Stimulated activated CD8-positive, alpha-beta memory T cell treated with anti-CD3 and anti-CD28 coated beads, Interleukin-4, amount 100 ng/mL, for 48 hours (primary cell): ENCODE measurements around the gene PAIP1.
"Not testable (repeated sequence)": the region's sequence is repeated elsewhere in the genome, so short reads cannot be mapped to it uniquely, and the experiment has no call there.

ENCODE experiments used
- DNase-seq: peaks from one replicate; pipeline ENCODE4 v3.0.0-alpha.2; 2020

The PAIP1 gene, protein sequence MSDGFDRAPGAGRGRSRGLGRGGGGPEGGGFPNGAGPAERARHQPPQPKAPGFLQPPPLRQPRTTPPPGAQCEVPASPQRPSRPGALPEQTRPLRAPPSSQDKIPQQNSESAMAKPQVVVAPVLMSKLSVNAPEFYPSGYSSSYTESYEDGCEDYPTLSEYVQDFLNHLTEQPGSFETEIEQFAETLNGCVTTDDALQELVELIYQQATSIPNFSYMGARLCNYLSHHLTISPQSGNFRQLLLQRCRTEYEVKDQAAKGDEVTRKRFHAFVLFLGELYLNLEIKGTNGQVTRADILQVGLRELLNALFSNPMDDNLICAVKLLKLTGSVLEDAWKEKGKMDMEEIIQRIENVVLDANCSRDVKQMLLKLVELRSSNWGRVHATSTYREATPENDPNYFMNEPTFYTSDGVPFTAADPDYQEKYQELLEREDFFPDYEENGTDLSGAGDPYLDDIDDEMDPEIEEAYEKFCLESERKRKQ

GRCh38 chr5:43556857-43557542 lies at the start of gene PAIP1:
Gene PAIP1, minus strand, starts transcription at chr5:43557077. Its CDS starts 231 bp downstream, at chr5:43556846.
- peak; percentile 87 for DNase-seq

DNA sequence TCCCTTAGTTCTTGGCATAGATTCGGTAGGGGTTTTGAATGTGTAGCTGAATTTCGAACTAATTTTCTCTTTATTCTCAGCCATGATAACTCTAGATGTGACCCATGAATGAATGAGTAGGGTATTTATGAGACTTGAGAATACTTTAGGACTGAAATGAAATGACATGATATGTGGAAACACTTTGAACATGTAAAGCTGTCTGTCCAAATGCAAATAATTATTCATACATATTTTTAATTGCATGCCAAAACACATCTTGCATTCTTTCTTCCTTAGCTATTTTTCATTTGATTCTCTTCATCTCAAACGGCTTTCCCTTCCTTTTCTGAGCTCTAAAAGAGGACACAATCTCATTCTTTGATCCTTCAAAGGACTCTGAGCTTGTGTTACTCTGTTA lies 49.5 kb upstream of the PAIP1 start:
- no peak for DNase-seq

GRCh38 chr5:43604699-43605098 lies 47.8 kb upstream of the PAIP1 start:
- no peak for DNase-seq

- DNase-seq, result peak; percentile 79
Observed at GRCh38 chr5:43603344-43604217, 46.7 kb upstream of the PAIP1 start.

- peak; percentile 85 for DNase-seq
Observed at GRCh38 chr5:43602461-43603343, 45.8 kb upstream of the PAIP1 start, which contains the start of gene NNT. Gene NNT, plus strand, starts transcription at chr5:43603180. Its CDS starts 6,016 bp downstream, at chr5:43609196.

DNA sequence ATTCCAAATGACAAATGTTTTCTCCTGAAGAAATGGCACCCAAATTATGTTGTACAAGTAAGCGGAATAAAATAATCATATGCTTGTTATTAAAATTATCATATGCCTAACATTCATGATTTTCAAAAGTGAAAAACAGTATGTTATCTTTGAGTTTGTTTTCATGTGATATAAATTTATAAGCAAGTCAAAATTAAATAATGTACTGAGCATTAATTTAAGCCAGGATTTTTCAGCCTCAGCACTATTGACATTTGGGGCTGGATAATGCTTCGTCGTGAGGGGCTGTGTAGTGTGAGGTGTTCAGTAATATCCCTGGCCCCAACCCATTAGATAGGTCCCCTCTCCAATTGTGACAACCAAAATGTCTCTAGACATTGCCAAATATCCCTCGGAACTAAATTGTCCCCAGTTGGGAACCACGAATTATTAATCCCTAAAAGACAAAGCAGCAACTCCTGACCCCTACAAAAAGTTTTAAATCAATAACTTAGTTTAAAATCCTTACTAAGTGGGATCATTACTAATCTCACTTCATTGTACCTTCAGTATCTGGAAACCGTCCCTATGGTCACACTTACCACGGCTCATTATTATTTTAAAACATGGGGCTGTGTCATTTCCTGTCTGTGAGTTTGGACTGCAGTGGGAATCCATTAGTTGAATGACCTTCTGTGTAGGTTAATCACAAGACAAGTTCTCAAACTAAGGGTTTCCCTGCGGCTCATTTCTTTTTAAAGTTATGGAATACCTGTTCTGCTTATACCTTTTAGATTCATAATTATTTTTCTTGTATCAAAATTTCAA lies 44.8 kb upstream of the PAIP1 start:
- DNase-seq, result no peak

GRCh38 chr5:43598927-43599326 lies 42.0 kb upstream of the PAIP1 start:
- not testable (repeated sequence) for DNase-seq

GRCh38 chr5:43592363-43592762 lies 35.5 kb upstream of the PAIP1 start:
- no peak for DNase-seq

GRCh38 chr5:43590700-43591099 lies 33.8 kb upstream of the PAIP1 start:
- DNase-seq, result no peak

GRCh38 chr5:43589310-43589709 lies 32.4 kb upstream of the PAIP1 start:
- DNase-seq, result no peak

GRCh38 chr5:43588842-43589241 lies 32.0 kb upstream of the PAIP1 start:
- DNase-seq, result no peak

DNA sequence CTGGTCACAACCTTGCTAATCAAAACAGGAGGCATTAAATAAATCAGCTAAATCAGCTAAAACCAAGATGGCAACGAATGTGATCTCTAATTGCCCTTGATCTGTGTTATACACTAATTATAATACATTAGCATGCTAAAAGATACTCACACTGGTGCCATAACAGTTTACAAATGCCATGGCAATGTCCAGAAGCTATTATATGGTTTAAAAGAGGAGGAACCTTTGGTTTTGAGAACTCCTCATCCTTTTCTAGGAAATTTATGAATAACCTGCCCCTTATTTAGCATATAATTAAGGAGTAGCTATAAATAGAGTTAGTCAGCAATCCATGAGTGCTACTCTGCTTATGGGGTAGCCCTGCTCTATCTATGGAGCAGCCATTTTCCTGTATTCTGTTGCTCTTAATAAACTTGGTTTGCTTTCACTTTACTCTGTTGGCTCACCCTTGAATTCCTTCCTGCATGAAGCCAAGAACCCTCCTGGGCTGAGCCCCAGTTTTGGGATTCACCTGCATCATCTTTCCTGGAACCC lies 27.4 kb upstream of the PAIP1 start:
- DNase-seq, result no peak

- DNase-seq, result no peak
Observed at GRCh38 chr5:43583724-43584123, 26.8 kb upstream of the PAIP1 start.

DNA sequence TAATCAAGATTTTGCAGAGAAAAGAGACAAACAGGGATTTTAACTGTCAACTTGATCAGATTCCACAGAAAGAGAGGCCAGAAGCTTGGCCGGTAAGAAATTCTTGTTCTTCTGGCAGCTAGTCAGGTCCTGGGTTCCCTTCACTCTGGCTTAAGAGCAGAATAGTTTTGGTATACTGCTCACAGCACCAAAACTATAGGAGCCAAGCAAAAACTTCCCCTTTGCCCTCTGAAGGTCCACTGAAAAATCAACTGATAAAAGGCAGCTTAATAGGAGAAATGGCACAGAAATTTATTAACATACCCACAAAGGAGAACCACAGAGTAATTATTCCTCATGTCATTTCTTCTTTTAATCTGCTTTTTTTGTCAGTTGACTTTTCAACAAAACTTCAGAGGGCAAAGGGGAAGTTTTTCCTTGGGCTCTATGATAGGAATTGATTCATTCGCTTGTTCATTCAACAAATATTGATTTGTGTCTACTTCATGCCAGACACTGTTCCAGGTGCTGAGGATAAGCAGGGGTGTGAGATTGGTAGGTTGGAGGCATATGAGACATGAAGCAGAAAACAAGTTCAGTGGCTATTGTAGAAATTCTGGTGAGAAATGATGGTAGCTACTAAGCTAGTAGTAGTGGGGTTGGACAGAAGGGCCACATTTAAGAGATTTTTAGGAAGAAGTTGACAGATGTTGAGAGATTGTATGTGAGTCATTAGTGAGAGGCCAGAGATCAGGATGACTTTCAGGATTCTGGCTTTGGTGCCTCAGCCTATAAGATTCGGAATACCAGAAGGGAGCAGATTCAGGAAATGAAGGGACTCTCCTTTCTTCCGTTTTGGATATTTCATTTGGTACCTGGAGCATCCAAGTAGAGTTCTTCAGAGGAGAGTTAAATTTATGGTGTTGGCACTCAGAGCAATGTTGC lies 25.5 kb upstream of the PAIP1 start:
- DNase-seq, result no peak

- DNase-seq, result no peak
Observed at GRCh38 chr5:43581398-43581797, 24.5 kb upstream of the PAIP1 start.

DNA sequence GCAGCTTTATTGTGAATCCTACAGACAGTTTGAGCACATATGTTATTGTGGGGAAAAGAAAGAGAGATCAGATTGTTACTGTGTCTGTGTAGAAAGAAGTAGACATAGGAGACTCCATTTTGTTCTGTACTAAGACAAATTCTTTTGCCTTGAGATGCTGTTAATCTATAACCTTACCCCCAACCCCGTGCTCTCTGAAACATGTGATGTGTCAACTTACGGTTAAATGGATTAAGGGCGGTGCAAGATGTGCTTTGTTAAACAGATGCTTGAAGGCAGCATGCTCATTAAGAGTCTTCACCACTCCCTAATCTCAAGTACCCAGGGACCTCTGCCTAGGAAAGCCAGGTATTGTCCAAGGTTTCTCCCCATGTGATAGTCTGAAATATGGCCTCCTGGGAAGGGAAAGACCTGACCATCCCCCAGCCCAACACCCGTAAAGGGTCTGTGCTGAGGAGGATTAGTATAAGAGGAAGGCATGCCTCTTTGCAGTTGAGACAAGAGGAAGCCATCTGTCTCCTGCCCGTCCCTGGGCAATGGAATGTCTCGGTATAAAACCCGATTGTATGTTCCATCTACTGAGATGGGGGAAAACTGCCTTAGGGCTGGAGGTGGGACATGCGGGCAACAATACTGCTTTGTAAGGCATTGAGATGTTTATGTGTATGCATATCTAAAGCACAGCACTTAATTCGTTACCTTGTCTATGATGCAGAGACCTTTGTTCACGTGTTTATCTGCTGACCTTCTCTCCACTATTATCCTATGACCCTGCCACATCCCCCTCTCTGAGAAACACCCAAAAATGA lies 23.7 kb upstream of the PAIP1 start:
- not testable (repeated sequence) for DNase-seq

GRCh38 chr5:43573058-43573457 lies 16.2 kb upstream of the PAIP1 start:
- DNase-seq, result no peak

DNA sequence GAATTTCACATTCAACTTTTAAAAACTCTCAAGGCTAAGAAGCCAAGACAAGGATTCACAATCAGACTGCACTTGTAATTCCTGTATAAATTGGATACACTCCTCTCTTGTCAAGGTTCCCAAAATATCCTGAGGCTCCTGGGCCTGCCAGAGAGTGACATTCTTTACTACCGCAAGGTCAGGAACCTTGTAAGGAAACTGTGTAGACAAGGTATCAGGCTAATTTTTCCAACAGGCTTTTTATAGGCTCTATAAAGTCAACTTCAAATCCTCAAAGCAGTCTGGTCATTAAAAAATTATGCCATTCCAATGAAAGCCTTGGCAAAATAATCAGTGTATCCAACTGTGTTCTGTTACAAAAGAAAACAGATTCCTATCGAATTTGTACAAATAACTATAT lies 15.5 kb upstream of the PAIP1 start:
- DNase-seq, result no peak

GRCh38 chr5:43571237-43571636 lies 14.4 kb upstream of the PAIP1 start:
- no peak for DNase-seq
